Subcutaneous abdominal adipose tissue (tissue), 5 donors: ENCODE measurements around the gene ZFAND4.

Experiments
- H3K27ac ChIP-seq: one replicate; pipeline ENCODE4 v1.7.0; 2013; ENCODE audit warnings: low read depth, mild to moderate bottlenecking, inconsistent platforms, low read length, moderate library complexity
- H3K27me3 ChIP-seq, 5 donors: one replicate each; pipeline ENCODE4 v1.7.0; 2013; ENCODE audit warnings: low read length in 5 of 5, inconsistent platforms in 1 of 5; ENCODE audit not compliant: control insufficient read depth in 5 of 5, insufficient read depth in 4 of 5
- H3K36me3 ChIP-seq, 5 donors: one replicate each; pipeline ENCODE4 v1.7.0; 2013; ENCODE audit warnings: low read length in 5 of 5; ENCODE audit not compliant: control insufficient read depth in 5 of 5, insufficient read depth in 5 of 5
- H3K4me1 ChIP-seq, 5 donors: one replicate each; pipeline ENCODE4 v1.7.0; 2013; ENCODE audit warnings: low read length in 5 of 5, mild to moderate bottlenecking in 3 of 5, moderate library complexity in 1 of 5; ENCODE audit not compliant: control insufficient read depth in 5 of 5, insufficient read depth in 5 of 5
- H3K4me3 ChIP-seq, 5 donors: one replicate each; pipeline ENCODE4 v1.7.0; 2013; ENCODE audit warnings: low read length in 5 of 5, low read depth in 1 of 5
- H3K9ac ChIP-seq, 5 donors: one replicate each; pipeline ENCODE4 v1.7.0; 2013; ENCODE audit warnings: low read length in 5 of 5, mild to moderate bottlenecking in 4 of 5, moderate library complexity in 3 of 5
- H3K9me3 ChIP-seq, 5 donors: one replicate each; pipeline ENCODE4 v1.7.0; 2013; ENCODE audit warnings: low read length in 5 of 5; ENCODE audit not compliant: control insufficient read depth in 5 of 5
- donor health status: healthy.
- donor health status: healthy.
- donor health status: healthy.
- donor health status: healthy.
- donor health status: healthy.

The ZFAND4 gene

DNA sequence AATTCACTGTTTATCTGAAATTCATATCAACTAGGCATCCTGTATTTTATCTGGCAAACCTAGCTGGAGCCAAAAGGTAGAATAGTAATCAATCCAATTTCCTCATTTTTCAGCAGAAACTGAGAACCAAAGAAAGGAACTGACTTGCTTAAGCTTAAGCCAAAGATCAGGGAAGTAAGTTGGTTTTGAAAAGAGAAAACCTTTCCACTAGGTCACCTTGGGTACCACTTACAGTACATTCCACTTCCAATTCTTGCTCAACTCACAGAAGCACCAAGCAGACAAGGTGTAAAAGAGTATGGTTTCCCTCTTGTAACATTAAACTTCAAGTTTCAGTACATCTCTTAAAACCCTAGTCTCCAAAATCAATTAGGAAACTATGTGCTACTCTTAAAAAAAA is 79.6 kb downstream of the ZFAND4 start:
- Histone ChIP-seq H3K36me3 (peaks cover 0 to 9% (median 4%) of the 10 kb centered on the region in 5 donors), H3K9ac (peak overlapping the region in 1 of 5 donors; percentile 83), H3K4me3 (peak overlapping the region in 2 of 5 donors; percentile 84 to 86), H3K27ac (no peak overlapping the region), H3K27me3 (peaks cover 0 to 4% (median 0%) of the 10 kb centered on the region in 5 donors), H3K9me3 (peaks cover 0 to 5% (median 0%) of the 10 kb centered on the region in 5 donors), H3K4me1 (peaks cover 5 to 25% (median 22%) of the 10 kb centered on the region in 5 donors)

DNA sequence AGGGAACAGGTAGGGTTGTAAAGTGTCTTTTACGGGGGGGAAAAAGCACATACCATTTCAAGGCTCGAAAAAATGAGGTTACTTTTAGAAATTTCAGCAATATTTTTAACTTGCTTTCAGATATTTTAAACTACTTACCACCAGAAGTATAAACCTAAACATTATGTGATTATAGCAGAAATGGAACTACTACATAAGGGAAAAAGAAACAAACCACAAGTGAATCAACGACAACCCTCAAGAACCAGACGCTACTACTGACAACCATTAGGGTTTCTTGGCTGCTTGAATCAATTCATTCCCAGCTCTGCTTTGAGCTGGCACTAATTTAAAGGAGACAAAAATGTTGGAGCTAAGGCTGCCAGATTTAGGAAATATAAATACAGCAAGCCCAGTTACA is 80.1 kb downstream of the ZFAND4 start:
- H3K4me3 ChIP-seq: no peak overlapping the region
- H3K9me3 ChIP-seq: peaks cover 0 to 5% (median 0%) of the 10 kb centered on the region in 5 donors
- H3K27me3 ChIP-seq: peaks cover 0 to 4% (median 0%) of the 10 kb centered on the region in 5 donors
- peak overlapping the region in 1 of 5 donors; percentile 83 for H3K9ac ChIP-seq
- peaks cover 0 to 9% (median 4%) of the 10 kb centered on the region in 5 donors for H3K36me3 ChIP-seq
- H3K27ac ChIP-seq: no peak overlapping the region
- peaks cover 5 to 25% (median 22%) of the 10 kb centered on the region in 5 donors for H3K4me1 ChIP-seq

DNA sequence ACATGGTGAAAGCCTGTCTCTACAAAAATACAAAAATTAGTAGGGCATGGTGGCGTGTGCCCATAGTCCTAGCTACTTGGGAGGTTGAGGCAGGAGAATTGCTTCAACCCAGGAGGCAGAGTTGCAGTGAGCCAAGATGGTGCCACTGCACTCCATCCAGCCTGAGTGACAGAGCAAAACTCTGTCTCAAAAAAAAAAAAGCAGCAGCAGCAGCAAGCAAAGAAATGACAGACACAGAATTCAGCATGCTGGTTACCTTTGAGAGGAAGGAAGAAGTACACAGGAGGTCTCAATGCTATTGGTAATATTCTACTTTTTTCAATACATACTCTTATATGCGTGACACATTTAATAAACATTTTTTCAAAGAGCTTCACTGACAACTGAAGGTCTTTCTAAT is 81.3 kb downstream of the ZFAND4 start:
- H3K4me3 ChIP-seq: no peak overlapping the region
- H3K36me3 ChIP-seq: peaks cover 0 to 9% (median 4%) of the 10 kb centered on the region in 5 donors
- H3K9ac ChIP-seq: no peak overlapping the region
- peaks cover 0 to 7% (median 3%) of the 10 kb centered on the region in 5 donors for H3K9me3 ChIP-seq
- peaks cover 5 to 25% (median 22%) of the 10 kb centered on the region in 5 donors for H3K4me1 ChIP-seq
- H3K27ac ChIP-seq: no peak overlapping the region
- peaks cover 0 to 2% (median 0%) of the 10 kb centered on the region in 5 donors for H3K27me3 ChIP-seq

DNA sequence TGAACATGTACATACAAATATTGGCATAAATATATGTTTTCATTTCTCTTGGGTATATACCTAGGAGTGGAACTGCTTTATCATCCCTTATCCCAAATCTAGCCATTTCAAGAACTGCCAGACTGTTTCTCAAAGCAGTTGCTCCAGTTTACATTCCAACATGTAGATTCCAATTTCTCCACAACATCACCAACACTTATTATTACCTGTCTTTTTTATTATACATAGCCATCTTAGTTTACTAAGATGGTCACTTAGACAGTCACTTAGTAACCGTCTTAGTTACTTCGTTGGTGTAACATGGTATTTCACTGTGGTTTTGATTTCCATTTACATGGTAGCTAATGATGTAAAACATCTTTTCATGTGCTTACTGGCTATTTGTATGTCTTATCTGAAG is 82.7 kb downstream of the ZFAND4 start:
- Histone ChIP-seq H3K27me3 (no peaks in the 10 kb centered on the region), H3K4me1 (peaks cover 5 to 21% (median 19%) of the 10 kb centered on the region in 5 donors), H3K4me3 (no peak overlapping the region), H3K9ac (no peak overlapping the region), H3K36me3 (peaks cover 0 to 9% (median 4%) of the 10 kb centered on the region in 5 donors), H3K9me3 (peaks cover 0 to 10% (median 5%) of the 10 kb centered on the region in 5 donors), H3K27ac (no peak overlapping the region)

DNA sequence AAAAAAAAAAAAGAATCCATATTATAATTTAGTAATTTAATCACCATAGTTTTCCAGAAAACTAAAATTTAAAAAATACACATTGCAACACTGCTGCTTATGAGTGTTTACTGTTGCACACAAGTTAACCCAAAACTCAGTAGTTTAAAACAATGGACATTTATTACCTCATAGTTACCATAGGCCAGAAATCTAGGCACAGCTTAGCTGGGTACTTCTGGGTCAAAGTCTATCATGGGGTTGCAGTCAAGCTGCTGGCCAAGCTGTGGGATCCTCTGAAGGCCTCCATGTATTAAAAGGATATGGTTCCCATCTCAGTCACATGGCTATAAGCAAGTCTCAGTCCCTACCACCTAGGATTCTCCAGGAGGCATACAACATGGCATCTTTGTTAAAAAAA is 83.6 kb downstream of the ZFAND4 start:
- H3K9ac ChIP-seq: no peak overlapping the region
- H3K9me3 ChIP-seq: peaks cover 0 to 13% (median 5%) of the 10 kb centered on the region in 5 donors
- H3K36me3 ChIP-seq: peaks cover 0 to 9% (median 4%) of the 10 kb centered on the region in 5 donors
- peaks cover 5 to 18% (median 15%) of the 10 kb centered on the region in 5 donors for H3K4me1 ChIP-seq
- H3K4me3 ChIP-seq: no peak overlapping the region
- no peak overlapping the region for H3K27ac ChIP-seq
- H3K27me3 ChIP-seq: no peaks in the 10 kb centered on the region

DNA sequence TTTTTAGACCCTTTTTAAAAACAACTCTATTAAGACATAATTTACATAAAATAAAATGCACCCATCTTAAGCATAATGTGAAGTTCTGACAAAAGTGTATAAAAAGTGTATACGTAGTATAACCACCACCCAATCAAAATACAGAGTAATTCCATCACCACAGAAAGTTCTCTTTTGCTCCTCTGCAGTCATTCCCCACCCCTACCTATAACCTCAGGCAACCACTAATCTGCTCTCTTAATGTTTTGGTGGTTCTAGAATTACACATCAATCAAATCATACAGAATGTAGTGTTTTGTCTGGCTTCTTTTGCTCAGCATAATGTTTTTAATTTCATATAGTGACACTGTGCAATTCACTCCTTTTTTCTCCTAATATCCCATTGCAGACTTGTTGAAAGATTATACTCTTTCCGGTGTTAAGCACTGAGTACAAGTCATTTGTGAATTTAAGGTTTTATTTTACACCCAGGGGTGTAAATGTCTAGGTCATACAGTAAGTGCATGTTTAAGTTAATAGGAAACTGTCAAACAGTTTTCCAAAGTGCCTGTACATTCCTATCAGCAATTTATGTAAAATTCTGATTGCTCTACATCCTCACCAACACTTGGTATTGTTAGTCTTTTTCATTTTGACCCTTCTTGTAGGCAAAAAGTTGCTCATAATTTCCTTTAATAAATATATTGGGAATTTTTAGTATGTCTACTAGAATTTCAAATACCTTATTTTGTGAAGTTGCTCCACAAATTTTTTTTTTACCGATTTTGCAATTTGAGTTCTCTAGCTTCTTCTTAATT is 86.3 kb downstream of the ZFAND4 start:
- Histone ChIP-seq H3K4me3 (no peak overlapping the region), H3K4me1 (peaks cover 0 to 5% (median 1%) of the 10 kb centered on the region in 5 donors), H3K9me3 (peaks cover 0 to 13% (median 5%) of the 10 kb centered on the region in 5 donors), H3K27ac (no peak overlapping the region), H3K27me3 (no peaks in the 10 kb centered on the region), H3K9ac (no peak overlapping the region), H3K36me3 (peaks cover 0 to 9% (median 4%) of the 10 kb centered on the region in 5 donors)

DNA sequence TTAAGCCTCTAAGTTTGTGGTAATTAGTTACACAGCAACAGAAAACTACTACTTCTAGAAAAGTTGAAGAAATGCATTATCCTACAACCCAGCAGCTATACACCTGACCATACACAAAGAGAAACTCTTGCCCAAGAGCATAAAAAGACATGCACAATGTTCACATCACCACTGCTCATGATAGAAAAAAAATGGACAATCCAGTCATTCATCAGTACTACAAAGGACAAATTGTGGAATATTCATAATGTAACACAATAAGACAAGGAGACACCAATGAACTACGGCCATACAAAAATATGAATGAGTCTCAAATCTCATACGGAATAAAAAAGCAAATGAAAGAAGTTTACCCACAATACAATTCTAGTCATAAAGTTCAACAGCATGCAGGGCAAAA is 87.4 kb downstream of the ZFAND4 start:
- peaks cover 0 to 6% (median 4%) of the 10 kb centered on the region in 5 donors for H3K36me3 ChIP-seq
- peaks cover 0 to 13% (median 5%) of the 10 kb centered on the region in 5 donors for H3K9me3 ChIP-seq
- H3K4me1 ChIP-seq: peaks cover 0 to 12% (median 7%) of the 10 kb centered on the region in 5 donors
- H3K9ac ChIP-seq: no peak overlapping the region
- no peaks in the 10 kb centered on the region for H3K27me3 ChIP-seq
- no peak overlapping the region for H3K4me3 ChIP-seq
- H3K27ac ChIP-seq: no peak overlapping the region

DNA sequence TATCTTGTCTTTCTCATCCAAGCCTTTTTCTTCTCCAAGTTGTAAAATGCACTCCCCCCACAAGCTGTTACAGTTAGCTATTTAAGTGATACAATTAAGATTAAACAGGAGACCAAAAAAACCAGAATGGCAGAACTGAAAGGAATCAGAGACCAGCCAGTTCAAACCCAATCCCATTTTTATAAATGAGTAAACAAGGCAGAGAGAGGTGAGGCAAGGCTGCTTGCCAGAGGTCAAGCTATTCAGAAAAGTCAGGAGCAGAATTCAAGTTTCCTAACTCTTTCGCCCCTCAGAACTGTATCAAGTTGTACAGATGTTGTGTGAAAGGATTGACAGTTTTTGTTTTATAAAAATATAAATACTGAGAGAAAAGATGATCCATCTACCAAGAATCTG is 90.2 kb downstream of the ZFAND4 start:
- H3K9ac ChIP-seq: no peak overlapping the region
- no peak overlapping the region for H3K4me3 ChIP-seq
- peaks cover 0 to 8% (median 2%) of the 10 kb centered on the region in 5 donors for H3K9me3 ChIP-seq
- peaks cover 0 to 13% (median 7%) of the 10 kb centered on the region in 5 donors for H3K4me1 ChIP-seq
- H3K36me3 ChIP-seq: no peaks in the 10 kb centered on the region
- H3K27ac ChIP-seq: no peak overlapping the region
- H3K27me3 ChIP-seq: no peaks in the 10 kb centered on the region

DNA sequence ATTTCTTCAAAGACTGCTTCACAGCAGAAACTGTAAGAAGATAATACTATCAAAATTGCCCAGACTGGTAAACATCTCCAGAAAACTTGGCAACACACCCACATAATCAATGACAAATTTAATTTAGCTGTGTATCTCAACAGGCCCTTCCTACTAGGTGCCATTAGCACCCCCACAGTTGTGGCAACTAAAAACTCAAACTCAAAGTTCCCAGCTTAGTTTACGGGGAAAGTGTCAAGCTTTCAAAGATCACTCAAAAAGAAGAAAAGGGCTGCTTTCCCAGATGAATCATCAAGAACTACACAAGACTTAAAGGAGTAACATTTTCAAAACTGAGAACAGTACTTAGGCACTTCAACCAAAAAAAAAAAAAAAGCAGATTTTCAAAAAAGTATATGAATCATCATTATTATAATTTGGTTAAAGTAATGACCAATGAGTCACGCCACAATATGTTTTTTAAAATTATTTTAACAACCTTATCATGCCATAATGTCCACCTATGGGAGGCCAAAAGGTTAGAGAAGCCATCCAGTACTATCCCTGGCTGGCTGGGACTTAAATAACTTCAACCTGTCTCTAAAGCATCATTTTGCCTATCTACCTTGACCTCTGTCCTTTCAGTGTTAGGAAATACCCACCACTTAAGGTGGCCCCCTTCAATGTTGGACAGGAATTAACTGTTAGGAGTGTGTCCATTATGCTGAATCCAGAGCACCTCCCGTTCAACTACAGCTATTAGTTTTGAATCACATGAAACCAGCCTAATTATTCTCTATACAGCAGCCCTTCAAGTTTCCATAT is 90.8 kb downstream of the ZFAND4 start:
- no peak overlapping the region for H3K9ac ChIP-seq
- H3K27me3 ChIP-seq: no peaks in the 10 kb centered on the region
- no peaks in the 10 kb centered on the region for H3K36me3 ChIP-seq
- no peak overlapping the region for H3K27ac ChIP-seq
- no peak overlapping the region for H3K4me3 ChIP-seq
- peaks cover 0 to 8% (median 2%) of the 10 kb centered on the region in 5 donors for H3K9me3 ChIP-seq
- peaks cover 0 to 13% (median 7%) of the 10 kb centered on the region in 5 donors for H3K4me1 ChIP-seq
